Measurements from ENCODE around the gene RIN1. TPM values are rescaled to one million over a fixed set of nuclear protein-coding genes. Genes with fewer than 3 reads are reported as not detected.

RIN1 gene
- total and polyA plus RNA-seq, 2 of the 13 experiments (the other 11 are each of a cell fraction or from before 2014, with no cell fraction given), result 2.4 to 4.1 TPM

DNA sequence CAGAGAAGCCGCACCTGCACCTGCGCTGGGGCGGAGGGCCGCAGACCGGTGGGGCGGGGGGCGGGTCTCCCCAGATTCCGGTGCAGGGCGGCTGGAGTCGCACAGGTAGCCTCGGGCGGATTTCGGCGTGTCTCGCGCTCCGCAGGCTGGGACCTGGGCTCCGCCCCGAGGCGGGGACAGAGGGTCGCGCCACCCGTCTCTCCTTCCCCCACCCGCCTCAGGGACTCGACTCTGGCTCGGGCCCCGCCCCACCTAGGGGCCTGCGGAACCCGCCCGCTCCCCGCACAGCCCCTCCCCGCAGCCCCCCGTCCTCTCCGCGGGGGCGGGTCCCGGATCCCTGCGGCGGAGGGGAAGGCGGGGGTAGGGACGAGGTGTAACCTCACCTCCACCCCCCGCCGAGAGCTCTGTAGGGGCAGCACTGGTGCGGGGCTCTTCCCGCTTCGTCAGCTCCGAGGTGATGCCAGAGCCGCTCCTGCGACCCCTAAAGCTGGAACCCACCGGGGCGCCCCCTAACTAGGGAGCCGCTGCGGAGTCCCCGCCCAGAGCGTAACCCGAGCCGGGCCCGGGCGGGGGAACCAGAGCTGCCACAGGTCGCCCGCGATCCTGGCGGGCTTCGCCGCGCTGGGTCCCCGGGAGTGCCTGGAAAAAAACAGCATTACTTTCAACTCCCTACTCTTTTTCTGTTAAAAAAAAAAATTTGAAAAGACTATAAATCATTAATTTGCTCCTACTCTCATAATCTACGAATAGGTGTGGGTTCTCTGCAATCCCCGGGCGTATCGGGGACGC is 35.6 kb upstream of the RIN1 start, which contains the start of gene SLC29A2:
TSS of gene SLC29A2 (minus strand) at position 134 of the 789 bp plus-strand sequence. CDS start 169 bp downstream, outside the sequence.
- ATAC-seq (peak; percentile 63), DNase-seq (ENCODE audit: low spot score) (no peak), FAIRE-seq (no peak)
- CTCF ChIA-PET (ENCODE audit: low intra/inter-chr PET ratio, low total read pairs), result no interaction called here
- H3K36me3 ChIP-seq (replicated peaks in 1 of 2; ENCODE audit: control insufficient read depth in 1 of 2, insufficient read depth in 2 of 2, low read length in 2 of 2), result no peaks in the 10 kb centered on the region
- intact Hi-C loops (cut with micrococcal nuclease; ENCODE audit: unreplicated experiment), result no loop called here
- in situ Hi-C loops (cut with HindIII; ENCODE audit: extremely low pct_ligation_motif_present, low pct_unique_long_range_greater_than_20kb), result no loop called here
- H2AFZ ChIP-seq (ENCODE audit: low read length), result no peak within 1 kb of the TSS
- H3K4me2 ChIP-seq (ENCODE audit: low read depth, low read length), result peak within 1 kb of the TSS; percentile 92
- BruUV-seq (replicated peaks), result TSS peak; percentile 79
- no peaks in the 10 kb centered on the region for H3K79me2 ChIP-seq (ENCODE audit: insufficient read depth, low read length)
- peaks cover 0 to 7% of the 10 kb centered on the region in 2 experiments; a peak in 1 of 5 replicates for H3K27me3 ChIP-seq (ENCODE audit: control insufficient read depth in 1 of 2, insufficient read depth in 2 of 2, low read length in 2 of 2)
- WGBS (ENCODE audit: low lambda C conversion rate), result 2% methylated on average over 13 of the region's 72 CpGs
- peak within 1 kb of the TSS; percentile 71 for H3K9ac ChIP-seq (ENCODE audit: insufficient read depth, low read depth, low read length)
- peaks cover 31% of the 10 kb centered on the region for H3K4me1 ChIP-seq (ENCODE audit: insufficient read depth, low read length)
- H4K20me1 ChIP-seq (ENCODE audit: insufficient read depth, low read length), result no peaks in the 10 kb centered on the region; the same call in 1 of the 2 replicates
- peak within 1 kb of the TSS; percentile 64 to 75 (median 72) for H3K4me3 ChIP-seq (replicated peaks in 1 of 3; ENCODE audit: insufficient read depth in 1 of 3, low read depth in 2 of 3, low read length in 3 of 3)
- peak within 1 kb of the TSS; percentile 41 for H3K27ac ChIP-seq (ENCODE audit: extremely low read length, insufficient read depth, low read length)
- H3K9me3 ChIP-seq (ENCODE audit: low read length), result no peaks in the 10 kb centered on the region
- POLR2A ChIA-PET, result interaction anchor here (0.8 to 2.1 kb wide), 3 partner anchors 23 to 59 kb away, joined by 3 to 6 read pairs (median 5); partner anchors contain the start of gene RIN1
- TF ChIP-seq SP2 (CRISPR knock-in tag; IDR thresholded peaks at IDR 0.05), result no peak
- TF ChIP-seq ZNF777 (CRISPR knock-in tag; IDR thresholded peaks at IDR 0.05), result no peak
- no peak for TF ChIP-seq GABPA (IDR thresholded peaks at IDR 0.05; ENCODE audit: low read depth, low read length)
- TF ChIP-seq GABPA (CRISPR knock-in tag; IDR thresholded peaks at IDR 0.05; ENCODE audit: low read depth), result peak; percentile 6; the same call in 1 of the 2 replicates
- no peak for TF ChIP-seq MXI1 (IDR thresholded peaks at IDR 0.05; ENCODE audit: borderline replicate concordance, low read depth, low read length)
- no peak for TF ChIP-seq ZC3H13 (CRISPR knock-in tag; IDR thresholded peaks at IDR 0.05)
- no peak for TF ChIP-seq CC2D1A (CRISPR knock-in tag; IDR thresholded peaks at IDR 0.05)
- no peak for TF ChIP-seq KLF6 (CRISPR knock-in tag; IDR thresholded peaks at IDR 0.05)
- no peak for TF ChIP-seq ZFP82 (CRISPR knock-in tag; IDR thresholded peaks at IDR 0.05; ENCODE audit: borderline replicate concordance)
- TF ChIP-seq POGZ (CRISPR knock-in tag; IDR thresholded peaks at IDR 0.05), result no peak
- 0 out of 2 replicates have a peak, but pooled peaks have one; percentile 36 for TF ChIP-seq REL (CRISPR knock-in tag; conservative IDR thresholded peaks at IDR 0.05)
- TF ChIP-seq HNRNPLL (IDR thresholded peaks at IDR 0.05; ENCODE audit: low read depth, low read length, poor library complexity, severe bottlenecking), result peak; percentile 86
- TF ChIP-seq, protein P1, sequence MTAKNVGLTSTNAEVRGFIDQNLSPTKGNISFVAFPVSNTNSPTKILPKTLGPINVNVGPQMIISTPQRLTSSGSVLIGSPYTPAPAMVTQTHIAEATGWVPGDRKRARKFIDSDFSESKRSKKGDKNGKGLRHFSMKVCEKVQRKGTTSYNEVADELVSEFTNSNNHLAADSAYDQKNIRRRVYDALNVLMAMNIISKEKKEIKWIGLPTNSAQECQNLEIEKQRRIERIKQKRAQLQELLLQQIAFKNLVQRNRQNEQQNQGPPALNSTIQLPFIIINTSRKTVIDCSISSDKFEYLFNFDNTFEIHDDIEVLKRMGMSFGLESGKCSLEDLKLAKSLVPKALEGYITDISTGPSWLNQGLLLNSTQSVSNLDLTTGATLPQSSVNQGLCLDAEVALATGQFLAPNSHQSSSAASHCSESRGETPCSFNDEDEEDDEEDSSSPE (CRISPR knock-in tag; IDR thresholded peaks at IDR 0.05), result 0 out of 2 replicates have a peak, but pooled peaks have one; percentile 2
- no peak for TF ChIP-seq HNRNPUL1 (IDR thresholded peaks at IDR 0.05; ENCODE audit: low read depth, low read length)
- no peak for TF ChIP-seq HNRNPH1 (optimal IDR thresholded peaks at IDR 0.05; ENCODE audit: low read depth, low read length)
- TF ChIP-seq NFKB2 (CRISPR knock-in tag; IDR thresholded peaks at IDR 0.05; ENCODE audit: borderline replicate concordance), result no peak
- no peak for TF ChIP-seq KDM4B (CRISPR knock-in tag; IDR thresholded peaks at IDR 0.05)
- TF ChIP-seq SIX1 (CRISPR knock-in tag; IDR thresholded peaks at IDR 0.05; ENCODE audit: borderline replicate concordance), result peak; percentile 87; the same call in 1 of the 2 replicates
- TF ChIP-seq SRSF1 (optimal IDR thresholded peaks at IDR 0.05; ENCODE audit: low read depth, low read length), result peak; percentile 49
- TF ChIP-seq RFX1 (IDR thresholded peaks at IDR 0.05), result no peak
- TF ChIP-seq JUND (CRISPR knock-in tag; IDR thresholded peaks at IDR 0.05), result no peak
- peak; percentile 27; the same call in 1 of the 2 replicates for TF ChIP-seq PHF8 (CRISPR knock-in tag; IDR thresholded peaks at IDR 0.05)
- no peak for TF ChIP-seq ZBTB8A (CRISPR knock-in tag; IDR thresholded peaks at IDR 0.05; ENCODE audit: borderline replicate concordance, low read depth)
- TF ChIP-seq JUNB (CRISPR knock-in tag; IDR thresholded peaks at IDR 0.05; ENCODE audit: borderline replicate concordance), result no peak
- TF ChIP-seq HDAC1 (CRISPR knock-in tag; IDR thresholded peaks at IDR 0.05), result no peak
- no peak for TF ChIP-seq ZFAT (CRISPR knock-in tag; conservative IDR thresholded peaks at IDR 0.05)
- no peak for TF ChIP-seq TGIF2 (CRISPR knock-in tag; IDR thresholded peaks at IDR 0.05)
- TF ChIP-seq ZNF746 (CRISPR knock-in tag; IDR thresholded peaks at IDR 0.05), result peak; percentile 35; the same call in 1 of the 2 replicates

All from HepG2 (cell line).